CD4-positive, alpha-beta T cell treated with Interleukin-4 for 4 hours (primary cell): ENCODE results near the gene TSNAXIP1.
"Not testable (repeated sequence)": the region's sequence is repeated elsewhere in the genome, so short reads cannot be mapped to it uniquely, and the experiment has no call there.

Source experiments
- DNase-seq: peaks from one replicate; pipeline ENCODE4 v3.0.0-alpha.2; 2020

TSNAXIP1 gene

DNA sequence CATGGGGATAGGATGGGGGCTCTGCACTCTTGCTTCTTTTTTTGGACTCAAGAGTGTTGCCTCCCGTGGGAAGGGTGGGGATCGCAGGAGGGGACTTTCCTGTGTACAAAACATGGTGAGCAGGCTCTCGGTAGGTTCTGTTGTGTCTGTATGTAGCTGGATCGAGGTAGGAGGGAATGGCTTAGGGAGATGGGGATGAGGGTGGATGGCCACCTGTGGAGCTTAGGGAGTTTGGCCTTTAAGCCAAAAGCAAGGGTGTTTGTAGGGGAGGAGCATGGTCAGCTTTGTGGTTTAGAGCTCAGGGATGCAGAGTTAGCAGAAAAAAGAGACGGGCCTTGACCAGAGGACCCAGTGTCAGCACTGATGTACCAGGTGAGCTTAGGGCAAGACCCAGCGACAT is 55.2 kb downstream of the TSNAXIP1 start:
- DNase-seq = no peak

DNA sequence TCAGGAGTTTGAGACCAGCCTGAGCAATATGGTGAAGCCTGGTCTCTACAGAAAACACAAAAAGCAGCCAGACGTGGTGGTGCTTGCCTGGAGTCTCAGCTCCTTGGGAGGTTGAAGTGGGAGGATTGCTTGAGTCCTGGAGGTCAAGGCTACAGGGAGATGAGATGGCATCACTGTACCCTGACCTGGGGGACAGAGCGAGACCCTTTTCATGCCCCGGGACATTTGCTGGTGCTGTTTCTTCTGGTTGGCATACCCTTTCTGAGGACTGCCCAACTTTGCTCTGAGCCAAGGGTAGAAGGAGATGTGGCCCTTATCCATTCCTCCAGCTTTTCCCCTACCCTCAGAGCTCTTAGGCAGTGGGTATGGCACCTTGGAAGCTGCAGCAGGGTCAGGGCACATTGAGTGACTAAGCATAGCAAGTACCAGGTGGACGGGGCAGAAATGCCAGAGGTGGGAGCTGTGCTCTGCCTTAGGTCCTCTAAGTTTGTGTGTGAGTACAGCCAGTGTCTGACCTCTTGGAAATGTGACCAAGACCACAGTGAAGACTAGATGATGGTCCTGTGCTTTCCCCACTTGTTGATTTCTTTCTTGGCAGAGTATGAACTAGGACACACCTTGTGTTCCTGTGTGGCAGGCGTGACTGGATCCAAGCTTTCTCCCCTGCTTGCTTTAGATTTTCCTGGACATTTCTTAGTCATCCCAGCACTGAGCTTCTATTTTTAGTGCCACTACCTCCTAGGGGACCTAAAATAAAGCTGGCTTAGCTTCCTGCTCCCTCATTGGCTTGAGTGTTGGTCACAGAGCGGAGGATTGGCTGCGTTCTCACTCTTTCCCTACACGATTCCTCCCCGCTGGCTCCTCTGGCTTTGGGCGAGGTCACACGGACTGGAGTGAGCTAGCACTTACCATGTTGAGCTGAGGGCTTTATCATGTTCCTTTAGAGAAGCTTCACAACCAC is 56.2 kb downstream of the TSNAXIP1 start:
- DNase-seq = no peak

GRCh38 chr16:67864044-67864443 is 57.4 kb downstream of the TSNAXIP1 start:
- not testable (repeated sequence) for DNase-seq

- no peak for DNase-seq
Measured at GRCh38 chr16:67864594-67864993, 57.9 kb downstream of the TSNAXIP1 start.

DNA sequence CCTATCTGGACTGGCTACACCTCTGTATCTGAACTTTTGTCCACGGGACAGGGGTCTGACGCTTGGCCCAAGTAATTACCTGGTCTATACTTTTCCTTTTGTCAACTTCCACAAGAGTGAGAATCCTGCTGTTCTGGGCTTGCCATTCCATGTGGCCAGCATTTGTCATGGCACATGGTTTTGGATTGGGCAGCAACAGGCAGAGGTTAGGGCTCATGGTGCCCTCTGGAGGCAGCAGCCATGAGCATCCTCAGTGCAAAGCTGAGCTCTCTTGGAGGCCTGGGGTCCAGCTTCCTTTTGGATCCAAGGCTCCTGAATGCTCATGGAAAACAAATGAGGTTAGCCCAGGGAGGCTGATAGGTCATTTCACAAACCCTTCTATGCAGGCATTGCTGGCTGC is 58.6 kb downstream of the TSNAXIP1 start:
- no peak for DNase-seq

DNA sequence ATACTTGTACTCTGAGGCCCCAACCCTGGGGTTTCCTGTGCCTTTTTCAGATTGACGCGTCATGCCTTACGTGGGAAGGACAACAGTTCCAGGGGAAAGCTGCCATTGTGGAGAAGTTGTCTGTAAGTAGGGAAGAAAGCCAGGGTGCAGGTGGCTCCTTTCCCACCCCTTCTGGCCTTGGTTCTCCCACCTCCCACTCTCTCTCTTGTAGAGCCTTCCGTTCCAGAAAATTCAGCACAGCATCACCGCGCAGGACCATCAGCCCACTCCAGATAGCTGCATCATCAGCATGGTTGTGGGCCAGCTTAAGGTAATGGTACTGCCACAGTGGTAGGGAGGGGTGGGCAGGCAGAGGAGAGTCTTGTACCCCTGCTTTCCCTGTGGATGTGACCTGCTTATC is 61.6 kb downstream of the TSNAXIP1 start:
- no peak for DNase-seq

DNA sequence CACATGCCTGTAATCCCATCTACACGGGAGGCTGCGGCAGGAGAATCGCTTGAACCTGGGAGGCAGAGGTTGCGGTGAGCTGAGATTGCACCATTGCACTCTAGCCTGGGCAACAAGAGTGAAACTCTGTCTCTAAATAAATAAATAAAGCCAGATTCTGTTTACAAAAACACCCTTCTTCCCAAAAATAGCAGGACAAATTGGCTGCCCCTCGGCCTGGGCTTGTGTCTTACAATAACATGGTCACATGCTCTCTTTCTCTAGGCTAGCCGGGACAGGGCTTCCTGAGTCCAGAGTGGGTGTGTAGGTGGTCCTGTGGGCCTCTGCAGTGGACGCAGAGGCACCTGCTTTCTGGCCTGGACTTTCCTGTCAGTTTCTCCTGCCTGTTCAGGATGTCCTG is 63.0 kb downstream of the TSNAXIP1 start:
- no peak for DNase-seq

DNA sequence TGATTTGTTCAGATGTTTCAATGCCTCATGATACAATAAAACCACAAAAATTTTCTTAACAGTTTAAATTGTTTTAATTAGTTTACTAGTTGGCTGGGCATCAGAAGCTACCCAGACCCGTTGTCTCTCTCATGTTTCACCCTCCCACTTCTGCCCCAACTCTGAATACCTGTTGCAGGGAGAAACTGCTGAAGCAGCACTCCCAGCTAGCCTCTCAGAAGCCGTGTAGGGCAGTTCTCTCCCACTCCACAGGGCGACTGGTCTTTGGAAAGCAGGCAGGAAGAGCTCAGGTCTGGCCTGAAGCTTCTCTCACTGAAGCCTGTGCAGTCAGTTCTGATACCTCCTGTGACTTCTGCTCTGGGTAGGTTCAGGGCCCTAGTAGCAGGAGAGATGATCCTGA is 64.6 kb downstream of the TSNAXIP1 start:
- no peak for DNase-seq

- no peak for DNase-seq
Measured at GRCh38 chr16:67872131-67872630, 65.5 kb downstream of the TSNAXIP1 start.

- DNase-seq = peak; percentile 87
Measured at GRCh38 chr16:67872631-67873434, 66.1 kb downstream of the TSNAXIP1 start, which contains the start of gene EDC4. EDC4 (plus strand) TSS chr16:67873052; CDS start chr16:67873262, 210 bp downstream.

- DNase-seq = no peak
Measured at GRCh38 chr16:67873435-67874370, 67.0 kb downstream of the TSNAXIP1 start.

DNA sequence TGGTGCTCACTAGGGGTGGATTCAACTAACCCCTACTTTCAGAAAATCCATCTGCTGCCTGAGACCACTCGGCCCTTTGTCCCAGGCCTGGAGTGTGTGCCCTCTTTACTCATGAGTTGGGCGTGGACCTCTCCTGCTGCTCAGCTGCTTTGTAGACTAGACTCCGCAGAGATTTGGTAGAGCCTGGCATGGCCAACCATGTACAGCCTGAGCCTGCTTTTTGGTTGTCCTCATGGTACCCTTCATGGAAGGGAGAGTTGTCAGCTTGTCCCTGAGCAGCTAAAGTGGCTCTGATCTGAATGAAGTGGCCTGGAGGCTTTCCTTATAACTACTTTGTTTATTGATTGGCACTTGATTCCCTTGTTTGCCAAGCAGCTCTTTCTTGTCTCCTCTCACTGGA is 67.7 kb downstream of the TSNAXIP1 start:
- no peak for DNase-seq

DNA sequence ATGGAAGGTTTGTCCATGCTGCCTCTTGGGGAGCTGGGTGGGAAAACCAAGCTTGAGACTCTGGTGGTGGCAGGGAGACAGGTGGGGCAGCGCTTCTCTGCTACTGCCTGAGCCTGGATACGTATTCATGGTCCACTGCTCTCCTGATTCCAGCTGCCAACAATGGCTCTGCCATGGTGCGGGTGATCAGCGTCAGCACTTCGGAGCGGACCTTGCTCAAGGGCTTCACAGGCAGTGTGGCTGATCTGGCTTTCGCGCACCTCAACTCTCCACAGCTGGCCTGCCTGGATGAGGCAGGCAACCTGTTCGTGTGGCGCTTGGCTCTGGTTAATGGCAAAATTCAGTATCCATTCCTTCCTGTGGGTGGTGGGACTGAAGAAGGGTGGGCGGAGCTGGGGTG is 70.4 kb downstream of the TSNAXIP1 start:
- DNase-seq = no peak
